ENCODE data around the gene FBRS. TPM values are rescaled to one million over a fixed set of nuclear protein-coding genes. Genes with fewer than 3 reads are reported as not detected.
"Not testable (repeated sequence)": the region's sequence is repeated elsewhere in the genome, so short reads cannot be mapped to it uniquely, and the experiment has no call there.

The FBRS gene
- total and polyA plus RNA-seq, 4 donors: 15.3 to 56.0 (median 49.9) TPM

GRCh38 chr16:30637139-30637538 lies 21.1 kb upstream of the FBRS start:
- H3K27ac ChIP-seq (ENCODE audit: low read depth in 1 of 2, low read length in 2 of 2); H3K36me3 ChIP-seq (ENCODE audit: control insufficient read depth in 1 of 2, insufficient read depth in 2 of 2, low read length in 1 of 2); H3K9me3 ChIP-seq (ENCODE audit: control insufficient read depth, low read length); H3K4me1 ChIP-seq (ENCODE audit: control insufficient read depth in 1 of 2, insufficient read depth in 2 of 2, low read length in 2 of 2); H3K4me3 ChIP-seq (ENCODE audit: low read length in 2 of 2); intact Hi-C loops (cut with DNase I); H3K27me3 ChIP-seq (ENCODE audit: control insufficient read depth in 1 of 2, insufficient read depth in 2 of 2, low read length in 1 of 2); ATAC-seq (ENCODE audit: low FRiP score); DNase-seq: not testable (repeated sequence)
- 86 to 92% methylated on average over 10 of the region's 10 CpGs for WGBS, 2 donors

DNA sequence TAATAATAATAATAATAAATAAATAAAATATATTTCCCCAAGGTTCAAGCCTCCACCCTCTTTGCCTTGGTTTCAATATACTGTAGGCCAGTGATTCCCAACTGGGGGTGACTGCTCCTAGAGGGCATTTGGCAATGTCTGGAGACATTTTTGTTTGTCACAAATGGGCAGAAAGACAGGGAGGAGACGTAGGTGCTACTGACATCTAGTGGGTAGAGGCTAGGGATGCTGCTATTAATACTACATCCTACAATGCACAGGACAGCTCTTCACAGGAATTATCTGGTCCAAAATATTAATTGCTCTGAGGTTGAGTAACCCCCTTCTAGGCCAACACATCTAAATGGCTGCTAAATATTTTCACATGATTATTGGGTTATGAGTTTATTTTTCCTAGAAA lies 20.3 kb upstream of the FBRS start:
- DNase-seq: no peak
- 10 to 24% methylated on average over 1 of the region's 1 CpG for WGBS, 2 donors
- no peaks in the 10 kb centered on the region for H3K9me3 ChIP-seq (ENCODE audit: control insufficient read depth, low read length)
- no peak overlapping the region for H3K4me3 ChIP-seq (ENCODE audit: low read length in 2 of 2)
- H3K4me1 ChIP-seq (ENCODE audit: control insufficient read depth in 1 of 2, insufficient read depth in 2 of 2, low read length in 2 of 2): no peaks in the 10 kb centered on the region
- H3K36me3 ChIP-seq (ENCODE audit: control insufficient read depth in 1 of 2, insufficient read depth in 2 of 2, low read length in 1 of 2): no peaks in the 10 kb centered on the region
- no peak overlapping the region for H3K27ac ChIP-seq (ENCODE audit: low read depth in 1 of 2, low read length in 2 of 2)
- ATAC-seq (ENCODE audit: low FRiP score): no peak
- H3K27me3 ChIP-seq (ENCODE audit: control insufficient read depth in 1 of 2, insufficient read depth in 2 of 2, low read length in 1 of 2): no peaks in the 10 kb centered on the region
- intact Hi-C loops (cut with DNase I): no loop called here

DNA sequence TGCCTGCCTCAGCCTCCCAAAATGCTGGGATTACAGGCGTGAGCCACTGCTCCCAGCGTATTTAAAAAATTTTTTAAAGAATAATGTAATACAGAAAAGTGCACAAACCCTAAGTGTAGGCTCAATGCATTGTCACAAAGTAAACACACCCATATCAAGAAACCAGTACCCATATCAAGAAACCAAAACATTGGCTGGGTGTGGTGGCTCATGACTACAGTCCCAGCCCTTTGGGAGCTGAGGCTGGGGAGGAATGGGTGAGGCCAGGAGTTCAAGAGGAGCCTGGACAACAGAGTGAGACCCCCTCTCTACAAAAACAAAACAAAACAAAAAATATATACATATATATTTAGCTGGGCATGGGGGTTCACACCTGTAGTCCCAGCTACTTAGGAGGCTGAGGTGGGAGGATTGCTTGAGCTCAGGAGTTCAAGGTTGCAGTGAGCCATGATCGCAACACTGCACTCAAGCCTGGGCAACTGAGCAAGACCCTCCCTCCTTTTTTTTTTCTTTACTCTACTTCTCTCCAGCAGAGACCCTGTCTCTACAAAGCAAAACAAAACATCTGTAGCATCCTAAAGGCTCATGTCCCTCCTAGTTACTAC lies 16.8 kb upstream of the FBRS start:
- H3K9me3 ChIP-seq (ENCODE audit: control insufficient read depth, low read length): no peaks in the 10 kb centered on the region

DNA sequence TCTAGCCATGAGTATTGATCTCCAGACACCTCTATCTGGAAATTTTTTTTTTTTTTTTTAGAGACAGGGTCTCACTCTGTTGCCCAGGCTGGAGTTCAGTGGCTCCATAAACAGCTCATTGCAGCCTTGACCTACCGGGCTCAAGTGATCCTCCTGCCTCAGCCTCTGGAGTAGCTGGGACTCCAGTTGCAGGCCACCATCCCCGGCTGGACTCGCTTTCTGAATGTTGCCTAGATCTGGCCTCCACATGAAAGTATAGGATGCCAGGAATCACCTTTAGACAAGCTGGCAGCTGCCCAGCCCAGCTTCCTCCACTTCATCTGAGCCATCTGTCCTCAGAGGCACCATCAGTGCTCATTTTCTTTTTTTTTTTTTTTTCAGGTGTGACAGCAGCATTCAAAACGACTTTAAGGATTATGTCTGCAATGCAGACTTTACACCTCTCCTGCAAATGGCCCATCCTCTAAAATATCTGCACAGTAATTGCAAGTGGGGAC lies 13.8 kb upstream of the FBRS start:
- 65 to 68% methylated on average over 4 of the region's 4 CpGs for WGBS, 2 donors
- ATAC-seq (ENCODE audit: low FRiP score) (no peak), DNase-seq (no peak)
- H3K27me3 ChIP-seq (ENCODE audit: control insufficient read depth in 1 of 2, insufficient read depth in 2 of 2, low read length in 1 of 2): no peaks in the 10 kb centered on the region
- intact Hi-C loops (cut with DNase I): no loop called here
- H3K4me3 ChIP-seq (ENCODE audit: low read length in 2 of 2): no peak overlapping the region
- no peaks in the 10 kb centered on the region for H3K9me3 ChIP-seq (ENCODE audit: control insufficient read depth, low read length)
- no peak overlapping the region for H3K27ac ChIP-seq (ENCODE audit: low read depth in 1 of 2, low read length in 2 of 2)
- H3K36me3 ChIP-seq (ENCODE audit: control insufficient read depth in 1 of 2, insufficient read depth in 2 of 2, low read length in 1 of 2): no peaks in the 10 kb centered on the region
- H3K4me1 ChIP-seq (ENCODE audit: control insufficient read depth in 1 of 2, insufficient read depth in 2 of 2, low read length in 2 of 2): no peaks in the 10 kb centered on the region

More for the DNA sequence above, 16.8 kb upstream of the FBRS start:
- intact Hi-C loops (cut with DNase I): no loop called here
- no peak for ATAC-seq (ENCODE audit: low FRiP score)
- Histone ChIP-seq H3K27ac (ENCODE audit: low read depth in 1 of 2, low read length in 2 of 2) (no peak overlapping the region), H3K4me3 (ENCODE audit: low read length in 2 of 2) (no peak overlapping the region), H3K27me3 (ENCODE audit: control insufficient read depth in 1 of 2, insufficient read depth in 2 of 2, low read length in 1 of 2) (no peaks in the 10 kb centered on the region), H3K36me3 (ENCODE audit: control insufficient read depth in 1 of 2, insufficient read depth in 2 of 2, low read length in 1 of 2) (no peaks in the 10 kb centered on the region), H3K4me1 (ENCODE audit: control insufficient read depth in 1 of 2, insufficient read depth in 2 of 2, low read length in 2 of 2) (no peaks in the 10 kb centered on the region)
- no peak for DNase-seq
- WGBS, 2 donors: 47 to 49% methylated on average over 3 of the region's 3 CpGs

- Histone ChIP-seq H3K4me3 (ENCODE audit: low read length in 2 of 2) (no peak overlapping the region), H3K27ac (ENCODE audit: low read depth in 1 of 2, low read length in 2 of 2) (no peak overlapping the region), H3K9me3 (ENCODE audit: control insufficient read depth, low read length) (no peaks in the 10 kb centered on the region), H3K27me3 (ENCODE audit: control insufficient read depth in 1 of 2, insufficient read depth in 2 of 2, low read length in 1 of 2) (no peaks in the 10 kb centered on the region), H3K4me1 (ENCODE audit: control insufficient read depth in 1 of 2, insufficient read depth in 2 of 2, low read length in 2 of 2) (no peaks in the 10 kb centered on the region), H3K36me3 (ENCODE audit: control insufficient read depth in 1 of 2, insufficient read depth in 2 of 2, low read length in 1 of 2) (no peaks in the 10 kb centered on the region)
- DNase-seq (no peak), ATAC-seq (ENCODE audit: low FRiP score) (no peak)
- intact Hi-C loops (cut with DNase I): no loop called here
- 53 to 59% methylated on average over 6 of the region's 6 CpGs for WGBS, 2 donors
Observed at GRCh38 chr16:30645727-30646126, 12.5 kb upstream of the FBRS start.

GRCh38 chr16:30647274-30647571 lies 11.0 kb upstream of the FBRS start:
- Histone ChIP-seq H3K4me3 (ENCODE audit: low read length in 2 of 2) (no peak overlapping the region), H3K27me3 (ENCODE audit: control insufficient read depth in 1 of 2, insufficient read depth in 2 of 2, low read length in 1 of 2) (no peaks in the 10 kb centered on the region), H3K4me1 (ENCODE audit: control insufficient read depth in 1 of 2, insufficient read depth in 2 of 2, low read length in 2 of 2) (no peaks in the 10 kb centered on the region), H3K9me3 (ENCODE audit: control insufficient read depth, low read length) (no peaks in the 10 kb centered on the region), H3K27ac (ENCODE audit: low read depth in 1 of 2, low read length in 2 of 2) (no peak overlapping the region), H3K36me3 (ENCODE audit: control insufficient read depth in 1 of 2, insufficient read depth in 2 of 2, low read length in 1 of 2) (no peaks in the 10 kb centered on the region)
- intact Hi-C loops (cut with DNase I): no loop called here
- ATAC-seq (ENCODE audit: low FRiP score): no peak
- DNase-seq: no peak
- 44 to 71% methylated on average over 1 of the region's 1 CpG for WGBS, 2 donors

DNA sequence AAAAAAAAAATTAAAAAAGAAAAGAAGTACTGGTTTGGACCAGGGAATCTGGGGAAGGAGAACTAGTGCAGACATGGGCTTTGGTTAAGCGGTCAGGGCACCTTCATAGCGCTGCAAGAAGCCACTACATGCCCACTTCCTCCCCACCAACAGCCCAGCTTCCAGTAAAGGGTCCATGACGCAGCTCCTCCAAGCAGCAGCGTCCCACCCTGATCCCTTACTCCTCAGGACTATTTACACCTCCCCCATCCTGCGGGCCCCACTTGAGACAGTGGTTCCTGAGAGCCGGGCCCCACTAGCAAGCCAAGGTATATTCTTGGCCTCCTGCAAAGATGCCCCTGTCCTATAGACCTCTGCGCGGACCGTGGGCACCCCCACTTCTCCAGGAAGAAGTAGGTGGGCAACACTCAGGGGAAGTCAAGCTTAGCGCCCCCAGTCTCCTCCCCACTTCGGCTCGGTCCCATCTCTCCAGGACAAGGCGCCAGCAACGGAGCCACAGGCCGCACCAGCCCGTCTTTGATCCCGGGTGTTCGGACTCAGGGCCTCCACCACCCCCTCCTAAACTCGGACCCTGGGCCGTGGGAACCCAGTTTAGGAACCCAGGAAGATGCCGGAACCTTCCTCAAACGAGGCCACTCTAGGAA lies 8.4 kb upstream of the FBRS start:
- Histone ChIP-seq H3K27ac (ENCODE audit: low read depth in 1 of 2, low read length in 2 of 2) (peak overlapping the region in 1 of 2 donors; percentile 88), H3K9me3 (ENCODE audit: control insufficient read depth, low read length) (no peaks in the 10 kb centered on the region), H3K4me3 (ENCODE audit: low read length in 2 of 2) (peak overlapping the region in 1 of 2 donors; percentile 30), H3K4me1 (ENCODE audit: control insufficient read depth in 1 of 2, insufficient read depth in 2 of 2, low read length in 2 of 2) (no peaks in the 10 kb centered on the region), H3K36me3 (ENCODE audit: control insufficient read depth in 1 of 2, insufficient read depth in 2 of 2, low read length in 1 of 2) (peaks cover 0 to 4% of the 10 kb centered on the region in 2 donors), H3K27me3 (ENCODE audit: control insufficient read depth in 1 of 2, insufficient read depth in 2 of 2, low read length in 1 of 2) (no peaks in the 10 kb centered on the region)
- 22 to 32% methylated on average over 22 of the region's 22 CpGs for WGBS, 2 donors
- intact Hi-C loops (cut with DNase I): loop anchor here in 1 of 2 donors (1.0 to 10.0 kb wide), 4 partner anchors 8 to 275 kb away; partner anchors contain the start of genes FBRS, MYL11, SEPHS2 and TBC1D10B
- peak; percentile 67 to 84 for DNase-seq
- ATAC-seq (ENCODE audit: low FRiP score): peak; percentile 0

DNA sequence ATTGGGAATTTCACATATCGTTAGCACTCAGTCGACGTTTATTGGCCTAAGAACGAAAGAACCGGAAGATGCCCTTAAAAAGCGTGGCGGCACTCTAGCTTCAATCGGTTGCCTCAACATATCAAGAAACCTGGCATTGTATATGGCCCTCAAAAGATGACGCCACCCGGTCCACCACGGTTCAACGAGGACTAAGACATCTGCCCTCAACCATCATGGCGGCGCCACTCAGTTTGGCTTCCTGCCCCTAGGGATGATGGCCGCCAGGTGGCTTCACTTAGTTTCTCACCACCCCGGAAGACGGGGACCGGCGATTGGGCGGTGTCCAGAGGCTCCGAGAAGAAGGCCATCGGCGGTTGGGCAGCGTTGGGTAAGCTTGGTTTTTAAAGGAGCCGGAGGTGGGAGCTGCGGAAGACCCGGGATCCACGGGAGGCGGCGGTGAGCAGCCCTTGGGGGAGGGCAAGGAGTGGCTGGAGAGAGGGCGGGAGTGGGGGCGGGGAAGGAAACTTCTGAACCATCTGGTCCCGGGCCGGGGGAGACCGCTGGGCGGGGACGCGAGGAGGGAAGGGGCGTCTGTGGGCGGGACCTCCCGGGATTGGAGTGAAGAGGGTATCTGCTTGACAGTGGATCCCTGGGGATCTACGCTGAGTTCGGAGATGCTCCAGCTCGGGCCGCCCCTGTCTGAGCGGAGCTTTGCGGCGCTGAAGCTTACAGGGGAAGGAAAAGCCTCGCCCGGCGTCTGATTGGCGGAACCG lies 7.7 kb upstream of the FBRS start, which contains the start of gene PRR14:
Gene PRR14, plus strand, starts transcription at position 592 of the 755 bp plus-strand sequence. CDS start 686 bp downstream, outside the sequence.
- intact Hi-C loops (cut with DNase I): loop anchor here in 1 of 2 donors (1.0 to 10.0 kb wide), 4 partner anchors 8 to 276 kb away; partner anchors contain the start of genes FBRS, MYL11, SEPHS2 and TBC1D10B
- peak within 1 kb of the TSS; percentile 58 to 88 for H3K27ac ChIP-seq (ENCODE audit: low read depth in 1 of 2, low read length in 2 of 2)
- H3K36me3 ChIP-seq (ENCODE audit: control insufficient read depth in 1 of 2, insufficient read depth in 2 of 2, low read length in 1 of 2): peaks cover 0 to 6% of the 10 kb centered on the region in 2 donors
- 0 to 1% methylated on average over 50 to 53 of the region's 53 CpGs for WGBS, 2 donors
- no peaks in the 10 kb centered on the region for H3K4me1 ChIP-seq (ENCODE audit: control insufficient read depth in 1 of 2, insufficient read depth in 2 of 2, low read length in 2 of 2)
- peak within 1 kb of the TSS; percentile 24 to 82 for H3K4me3 ChIP-seq (ENCODE audit: low read length in 2 of 2)
- ATAC-seq (ENCODE audit: low FRiP score) (peak; percentile 96), DNase-seq (peak; percentile 100)
- H3K9me3 ChIP-seq (ENCODE audit: control insufficient read depth, low read length): no peaks in the 10 kb centered on the region
- no peaks in the 10 kb centered on the region for H3K27me3 ChIP-seq (ENCODE audit: control insufficient read depth in 1 of 2, insufficient read depth in 2 of 2, low read length in 1 of 2)

Measured in aorta (tissue), 5 donors.